ENCODE results near the gene MTRFR. TPM values are rescaled to one million over a fixed set of nuclear protein-coding genes. Genes with fewer than 3 reads are reported as not detected.

Gene MTRFR
- total and polyA plus RNA-seq, 12 donors = 12.2 to 23.3 (median 15.2) TPM

GRCh38 chr12:123293178-123293760 is 60.0 kb downstream of the MTRFR start:
- intact Hi-C loops (cut with DNase I) = no loop called here
- Histone ChIP-seq H3K27me3 (no peaks in the 10 kb centered on the region), H3K36me3 (replicated peaks in 1 of 2) (peaks cover 0 to 63% of the 10 kb centered on the region in 2 donors), H3K4me3 (no peak overlapping the region), H3K27ac (no peak overlapping the region), H3K4me1 (replicated peaks in 1 of 2) (no peaks in the 10 kb centered on the region), H3K9me3 (replicated peaks in 1 of 3) (no peaks in the 10 kb centered on the region)
- no peak for DNase-seq
- 91 to 99% (median 95%) methylated on average over 9 of the region's 9 CpGs for WGBS, 4 donors
- TF ChIP-seq POLR2A (IDR thresholded peaks at IDR 0.05) = no peak

- peaks cover 0 to 93% of the 10 kb centered on the region in 2 donors for H3K36me3 ChIP-seq (replicated peaks in 1 of 2)
- H3K4me3 ChIP-seq = no peak overlapping the region
- 40 to 60% (median 53%) methylated on average over 3 of the region's 3 CpGs for WGBS, 4 donors
- intact Hi-C loops (cut with DNase I) = no loop called here
- no peaks in the 10 kb centered on the region for H3K27me3 ChIP-seq
- TF ChIP-seq POLR2A (IDR thresholded peaks at IDR 0.05) = no peak
- TF ChIP-seq, protein P1, sequence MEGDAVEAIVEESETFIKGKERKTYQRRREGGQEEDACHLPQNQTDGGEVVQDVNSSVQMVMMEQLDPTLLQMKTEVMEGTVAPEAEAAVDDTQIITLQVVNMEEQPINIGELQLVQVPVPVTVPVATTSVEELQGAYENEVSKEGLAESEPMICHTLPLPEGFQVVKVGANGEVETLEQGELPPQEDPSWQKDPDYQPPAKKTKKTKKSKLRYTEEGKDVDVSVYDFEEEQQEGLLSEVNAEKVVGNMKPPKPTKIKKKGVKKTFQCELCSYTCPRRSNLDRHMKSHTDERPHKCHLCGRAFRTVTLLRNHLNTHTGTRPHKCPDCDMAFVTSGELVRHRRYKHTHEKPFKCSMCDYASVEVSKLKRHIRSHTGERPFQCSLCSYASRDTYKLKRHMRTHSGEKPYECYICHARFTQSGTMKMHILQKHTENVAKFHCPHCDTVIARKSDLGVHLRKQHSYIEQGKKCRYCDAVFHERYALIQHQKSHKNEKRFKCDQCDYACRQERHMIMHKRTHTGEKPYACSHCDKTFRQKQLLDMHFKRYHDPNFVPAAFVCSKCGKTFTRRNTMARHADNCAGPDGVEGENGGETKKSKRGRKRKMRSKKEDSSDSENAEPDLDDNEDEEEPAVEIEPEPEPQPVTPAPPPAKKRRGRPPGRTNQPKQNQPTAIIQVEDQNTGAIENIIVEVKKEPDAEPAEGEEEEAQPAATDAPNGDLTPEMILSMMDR (IDR thresholded peaks at IDR 0.05) = no peak
- H3K4me1 ChIP-seq (replicated peaks in 1 of 2) = peaks cover 0 to 6% of the 10 kb centered on the region in 2 donors
- no peaks in the 10 kb centered on the region for H3K9me3 ChIP-seq (replicated peaks in 1 of 3)
- peak in 1 of 7 donors; percentile 18 for DNase-seq
- peak overlapping the region in 2 of 5 donors; percentile 18 to 39 for H3K27ac ChIP-seq
Measured at GRCh38 chr12:123305136-123305535, 71.9 kb downstream of the MTRFR start.

DNA sequence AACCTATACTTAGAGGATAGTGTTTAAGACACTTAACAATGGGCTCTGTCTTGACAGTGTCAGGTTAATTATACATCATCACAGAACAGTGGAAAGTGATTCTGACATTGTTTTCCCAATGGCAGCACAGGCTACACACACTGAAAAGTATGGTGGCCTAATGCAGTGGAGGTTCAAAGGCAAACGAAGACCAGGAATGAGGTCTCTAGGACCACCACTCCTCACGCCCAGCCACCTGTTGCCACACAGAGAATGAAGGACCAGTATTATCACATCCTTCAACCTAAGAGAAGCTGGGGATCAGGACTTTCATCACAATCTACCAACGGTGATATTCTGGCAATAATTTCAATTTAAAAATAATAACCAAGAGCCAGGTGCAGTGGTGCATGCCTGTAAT is 73.0 kb downstream of the MTRFR start:
- H3K4me1 ChIP-seq (replicated peaks in 1 of 2) = peaks cover 0 to 6% of the 10 kb centered on the region in 2 donors
- no peak for TF ChIP-seq POLR2A (IDR thresholded peaks at IDR 0.05)
- TF ChIP-seq, protein P1 (IDR thresholded peaks at IDR 0.05) = no peak
- intact Hi-C loops (cut with DNase I) = no loop called here
- 90 to 97% (median 93%) methylated on average over 3 of the region's 3 CpGs for WGBS, 4 donors
- no peaks in the 10 kb centered on the region for H3K27me3 ChIP-seq
- H3K4me3 ChIP-seq = no peak overlapping the region
- H3K27ac ChIP-seq = no peak overlapping the region
- H3K9me3 ChIP-seq (replicated peaks in 1 of 3) = no peaks in the 10 kb centered on the region
- peaks cover 0 to 95% of the 10 kb centered on the region in 2 donors for H3K36me3 ChIP-seq (replicated peaks in 1 of 2)
- DNase-seq = no peak

Small RNAs within 50 kb of the gene (small RNA-seq; reads per million reads assigned to genes)
- 0.47 to 0.58 reads per million in 2 donors for gene RNA5SP375

Other genes starting within 250 kb of the MTRFR start
- gene PITPNM2, start 82.3 kb upstream of the MTRFR start, total RNA-seq = 10 to 100 TPM in 8 of 9 donors, 1 to 10 TPM in 1; 3.7 to 57.4 (median 25.6) TPM
- gene PITPNM2, start 82.3 kb upstream of the MTRFR start, polyA plus RNA-seq = 10 to 100 TPM; 13.2 to 33.9 (median 18.3) TPM
- 10 to 100 TPM; 20.4 to 61.7 (median 29.4) TPM for gene MPHOSPH9, start 295 bp upstream of the MTRFR start, total RNA-seq
- 10 to 100 TPM; 11.7 to 16.5 (median 16.2) TPM for gene MPHOSPH9, start 295 bp upstream of the MTRFR start, polyA plus RNA-seq
- 100 to 1,000 TPM in 3 of 9 donors, 10 to 100 TPM in 6; 45.9 to 130 (median 83.9) TPM for gene CDK2AP1, start 38.4 kb downstream of the MTRFR start, total RNA-seq
- 100 to 1,000 TPM; 139 to 202 (median 196) TPM for gene CDK2AP1, start 38.4 kb downstream of the MTRFR start, polyA plus RNA-seq
- 10 to 100 TPM; 10.3 to 30.9 (median 25.9) TPM for gene SBNO1, start 131.4 kb downstream of the MTRFR start, total RNA-seq
- 10 to 100 TPM in 1 of 3 donors, 1 to 10 TPM in 2; 3.8 to 20.7 (median 5.7) TPM for gene SBNO1, start 131.4 kb downstream of the MTRFR start, polyA plus RNA-seq
- gene KMT5A, start 150.7 kb downstream of the MTRFR start, total RNA-seq = 10 to 100 TPM; 17.2 to 29.4 (median 25.1) TPM
- gene KMT5A, start 150.7 kb downstream of the MTRFR start, polyA plus RNA-seq = 10 to 100 TPM; 18.0 to 37.3 (median 23.6) TPM
- 1 to 10 TPM; 1.1 to 6.6 (median 4.4) TPM for gene RILPL2, start 203.2 kb downstream of the MTRFR start, total RNA-seq
- gene RILPL2, start 203.2 kb downstream of the MTRFR start, polyA plus RNA-seq = 1 to 10 TPM; 2.5 to 4.4 (median 3.8) TPM
- 10 to 100 TPM; 12.5 to 37.4 (median 18.0) TPM for gene SNRNP35, start 224.7 kb downstream of the MTRFR start, total RNA-seq
- gene SNRNP35, start 224.7 kb downstream of the MTRFR start, polyA plus RNA-seq = 100 to 1,000 TPM in 2 of 3 donors, 10 to 100 TPM in 1; 39.7 to 157 (median 104) TPM

Measured in adrenal gland (tissue), 12 donors.